Fibroblast of gingiva (primary cell): Measurements from ENCODE around the gene USP7.

ENCODE experiments used
- DNase-seq: peaks from one replicate; pipeline ENCODE4 v3.0.0-alpha.2; 2011; ENCODE audit warnings: low read depth

USP7 gene

DNA sequence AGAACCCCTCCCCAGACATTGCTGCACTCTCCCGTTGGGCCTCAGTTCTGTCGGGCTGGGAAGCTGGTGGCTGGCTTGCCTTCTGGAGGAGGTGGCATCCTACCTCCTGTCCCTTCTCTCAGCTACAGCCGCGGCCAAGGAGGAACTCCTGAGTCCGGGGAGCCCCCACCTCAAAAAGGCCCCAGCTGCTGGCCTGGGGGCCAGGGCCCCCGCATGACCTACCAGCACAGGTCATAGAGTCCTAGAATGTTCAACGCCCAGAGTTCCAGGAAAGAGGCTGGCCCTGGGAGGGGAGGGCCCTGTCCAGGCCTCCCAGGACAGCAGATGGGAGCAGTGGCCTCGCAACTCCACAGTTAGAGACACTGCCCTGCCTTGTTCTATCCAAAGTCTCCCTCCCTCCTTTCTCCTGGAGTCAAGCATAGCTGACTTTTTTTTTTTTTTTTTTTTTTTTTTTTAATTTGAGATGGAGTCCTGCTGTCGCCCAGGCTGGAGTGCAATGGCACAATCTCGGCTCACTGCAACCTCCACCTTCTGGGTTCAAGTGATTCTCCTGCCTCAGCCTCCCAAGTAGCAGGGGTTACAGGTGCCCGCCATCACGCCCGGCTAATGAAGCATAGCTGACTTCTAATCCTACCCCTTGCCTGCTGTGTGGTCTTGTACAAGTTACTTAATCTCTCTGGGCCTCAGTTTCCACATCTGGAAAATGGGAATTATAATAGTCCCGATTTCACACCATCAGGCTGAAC, 102.0 kb downstream of the USP7 start:
- DNase-seq = no peak

DNA sequence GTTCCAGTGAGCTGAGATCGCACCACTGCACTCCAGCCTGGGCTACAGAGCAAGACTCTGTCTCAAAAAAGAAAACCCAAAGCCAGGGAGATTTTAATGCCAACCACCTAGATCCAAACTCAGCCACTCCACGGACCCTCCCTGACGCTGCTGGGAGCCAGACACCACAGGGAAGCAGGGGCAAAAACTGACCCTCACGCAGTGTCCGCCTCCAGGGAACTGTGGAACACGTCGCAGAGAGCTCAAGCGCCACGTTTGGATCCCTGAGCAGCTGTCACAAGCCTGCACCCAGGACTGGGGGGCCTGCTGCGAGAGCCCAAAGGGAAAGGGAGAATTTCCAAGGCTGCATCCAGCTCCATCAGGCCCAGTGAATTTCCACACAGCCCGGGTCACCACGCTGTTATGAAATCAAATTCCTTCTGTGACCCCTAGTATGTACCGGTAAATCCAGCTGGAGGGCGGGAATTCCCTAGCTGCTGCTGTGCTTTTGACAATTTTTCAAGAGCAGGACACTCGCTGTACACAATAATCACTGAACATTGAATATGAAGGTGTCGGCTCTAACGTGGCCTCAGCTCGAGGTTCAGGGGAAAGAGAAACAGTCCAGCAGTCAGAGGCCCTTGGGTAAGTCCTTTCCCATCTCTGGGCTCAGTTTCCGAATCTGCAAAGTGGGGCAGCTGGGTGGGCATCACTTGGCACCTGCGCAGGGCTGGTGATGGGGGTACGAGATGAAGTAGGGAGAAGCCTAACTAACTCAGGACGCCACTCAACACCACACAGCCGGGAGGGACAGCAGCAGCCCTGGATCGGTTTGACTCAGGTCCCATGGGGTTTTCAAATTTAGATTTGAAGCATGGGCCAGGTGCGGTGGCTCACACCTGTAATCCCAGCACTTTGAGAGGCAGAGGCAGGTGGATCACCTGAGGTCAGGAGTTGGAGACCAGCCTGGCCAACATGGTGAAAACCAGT, 103.5 kb downstream of the USP7 start:
- peak; percentile 70 for DNase-seq

DNA sequence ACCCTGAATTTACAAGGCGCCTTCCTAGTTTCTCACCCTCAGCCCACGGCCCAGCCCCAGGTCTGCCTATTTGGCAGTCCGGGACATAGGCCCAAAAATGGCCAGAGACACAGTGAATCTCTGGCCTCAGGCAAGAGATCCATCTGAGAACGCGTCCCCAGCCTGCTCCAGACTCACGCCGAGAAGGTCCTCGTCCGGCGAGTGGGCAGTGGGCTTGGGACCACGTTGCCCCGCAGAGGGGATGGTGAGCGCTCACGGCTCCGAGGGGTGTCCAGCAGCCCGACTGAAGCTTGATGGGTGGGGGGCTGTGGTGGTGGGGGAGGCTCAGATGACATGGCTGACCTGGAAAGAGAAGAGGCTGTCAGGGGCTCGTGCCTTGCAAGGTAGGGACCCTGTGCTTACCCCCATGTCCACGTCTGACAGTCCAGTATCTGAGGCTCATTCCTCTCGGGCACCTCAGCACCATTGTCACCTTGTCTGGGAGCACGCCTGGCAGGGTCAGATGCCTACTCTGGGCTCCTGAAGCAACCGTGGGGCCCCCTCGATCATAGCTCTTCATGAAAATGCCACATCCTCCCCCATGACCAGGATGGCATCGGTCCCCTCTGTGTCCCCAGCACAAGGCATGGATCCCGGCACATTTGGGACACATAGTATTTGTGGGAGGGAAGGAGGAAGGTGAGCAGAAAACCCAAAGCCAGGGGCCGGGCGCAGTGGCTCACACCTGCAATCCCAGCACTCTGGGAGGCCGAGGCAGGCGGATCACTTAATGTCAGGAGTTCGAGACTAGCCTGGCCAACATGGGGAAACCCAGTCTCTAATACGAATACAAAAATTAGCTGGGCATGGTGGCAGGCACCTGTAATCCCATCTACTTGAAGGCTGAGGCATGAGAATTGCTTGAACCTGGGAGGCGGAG, 104.5 kb downstream of the USP7 start:
- no peak for DNase-seq

DNA sequence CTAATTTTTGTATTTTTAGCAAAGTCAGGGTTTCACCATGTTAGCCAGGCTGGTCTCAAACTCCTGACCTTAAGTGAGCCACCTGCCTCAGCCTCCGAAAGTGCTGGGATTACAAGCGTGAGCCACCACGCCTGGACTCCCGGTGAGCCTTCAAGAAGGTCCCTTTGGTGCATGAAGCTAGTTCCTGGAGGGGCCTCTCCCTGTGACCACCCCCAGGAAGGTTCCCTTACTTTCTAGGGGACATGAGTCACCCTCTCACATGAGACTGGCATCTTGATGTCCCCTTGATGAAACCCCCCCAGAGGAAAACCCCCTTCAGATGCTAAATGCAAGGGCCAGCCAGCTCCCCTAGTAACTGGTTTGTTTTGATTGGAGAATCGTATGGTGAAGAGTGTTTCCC, 107.7 kb downstream of the USP7 start:
- no peak for DNase-seq

DNA sequence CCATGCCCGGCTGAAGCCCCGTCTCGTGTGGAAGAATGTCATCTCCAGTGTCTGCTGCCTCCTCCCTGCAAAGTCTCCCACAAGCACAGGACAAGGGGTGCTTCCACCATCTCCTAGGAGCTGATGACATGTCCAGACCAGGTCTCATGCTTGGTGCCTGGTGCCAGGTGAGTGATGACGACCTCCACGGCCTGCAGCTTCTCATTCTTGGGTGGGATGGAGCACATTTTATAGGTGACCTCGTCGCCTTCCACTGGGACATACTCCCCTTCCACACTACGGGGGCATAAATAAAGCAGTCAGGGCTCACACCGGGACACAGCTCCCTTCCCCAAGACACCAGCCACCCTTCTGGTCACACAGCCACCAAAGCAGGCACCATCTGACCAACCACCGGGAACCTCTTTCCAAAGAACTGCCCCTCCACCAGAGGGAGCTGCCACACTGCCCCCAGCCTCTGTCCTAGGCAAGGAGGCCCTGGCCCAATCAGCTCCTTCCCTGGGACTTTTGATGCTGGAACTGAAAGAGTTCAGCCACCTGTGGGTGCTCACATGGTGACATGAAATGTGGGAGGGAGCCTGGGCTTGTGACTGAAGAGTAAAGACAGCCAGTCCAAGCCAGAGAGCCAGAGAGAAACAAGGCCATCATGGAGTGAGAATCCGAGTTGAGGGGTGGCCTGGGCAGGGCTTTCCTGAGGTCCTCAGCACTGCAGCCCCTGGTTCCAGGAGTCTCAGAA, 108.5 kb downstream of the USP7 start:
- DNase-seq = no peak

DNA sequence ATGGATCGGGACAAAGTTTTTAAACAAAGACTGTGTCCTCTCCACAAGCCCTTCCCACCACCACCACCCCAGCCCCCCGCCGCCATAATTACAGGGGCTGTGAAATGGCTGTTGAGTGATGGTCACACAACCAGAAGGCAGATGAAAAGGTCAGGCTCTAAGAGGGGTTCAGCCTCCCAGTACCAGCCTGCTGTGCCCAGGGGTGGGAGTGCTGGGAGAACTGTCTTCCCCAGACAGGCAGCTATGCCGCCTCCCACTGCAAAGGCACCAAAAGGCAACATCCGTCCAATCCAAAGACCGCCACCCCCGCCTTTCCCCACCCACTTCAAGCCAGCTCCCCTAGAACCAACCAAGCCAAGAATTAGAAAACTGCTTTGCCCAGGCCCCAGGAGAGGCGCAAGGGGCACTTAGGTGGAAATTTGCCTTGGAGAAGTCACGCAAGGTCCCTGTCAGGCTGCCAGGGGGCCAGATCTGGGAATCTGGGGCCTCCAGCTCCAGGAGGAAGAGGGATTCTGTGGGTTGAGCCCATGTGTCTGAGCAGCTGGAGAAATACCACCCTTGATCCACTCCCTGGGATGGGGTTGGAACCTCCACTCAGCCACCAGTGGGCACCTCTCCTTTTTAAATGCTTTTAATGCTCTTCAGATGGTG, 109.3 kb downstream of the USP7 start:
- no peak for DNase-seq

DNA sequence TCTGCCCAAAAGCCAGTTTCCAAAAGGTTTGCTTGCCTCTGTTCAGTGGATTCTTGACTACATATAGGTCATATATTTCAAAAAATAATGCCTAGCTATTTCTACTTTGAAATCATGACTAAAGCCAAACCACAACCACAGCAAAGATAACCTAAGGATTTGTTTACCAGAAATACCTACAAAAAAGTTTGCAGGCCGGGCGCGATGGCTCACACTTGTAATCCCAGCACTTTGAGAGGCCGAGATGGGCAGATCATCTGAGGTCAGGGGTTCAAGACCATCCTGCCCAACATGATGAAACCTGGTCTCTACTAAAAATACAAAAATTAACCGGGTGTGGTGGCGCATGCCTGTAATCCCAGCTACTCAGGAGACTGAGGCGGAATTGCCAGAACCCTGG, 110.1 kb downstream of the USP7 start:
- DNase-seq = no peak

DNA sequence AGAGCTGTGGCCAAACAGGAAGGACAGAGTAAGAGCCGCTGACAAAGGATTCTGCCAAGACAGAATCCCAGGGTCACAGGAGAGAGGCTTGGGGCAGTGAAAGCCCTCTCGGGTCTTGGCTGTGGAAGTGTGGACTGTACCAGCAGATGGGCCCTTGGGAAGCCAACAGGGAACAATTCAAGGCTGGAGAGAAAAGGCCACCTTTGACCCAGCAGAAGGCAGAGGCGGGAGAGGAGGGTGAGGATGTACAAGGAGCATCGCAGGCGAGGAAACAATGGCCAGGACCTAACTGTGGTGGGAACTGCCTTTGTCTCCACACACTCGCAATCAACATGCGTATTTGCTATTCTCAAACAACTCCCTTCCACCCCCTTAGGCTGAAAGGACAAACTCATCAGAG, 110.6 kb downstream of the USP7 start:
- no peak for DNase-seq

DNA sequence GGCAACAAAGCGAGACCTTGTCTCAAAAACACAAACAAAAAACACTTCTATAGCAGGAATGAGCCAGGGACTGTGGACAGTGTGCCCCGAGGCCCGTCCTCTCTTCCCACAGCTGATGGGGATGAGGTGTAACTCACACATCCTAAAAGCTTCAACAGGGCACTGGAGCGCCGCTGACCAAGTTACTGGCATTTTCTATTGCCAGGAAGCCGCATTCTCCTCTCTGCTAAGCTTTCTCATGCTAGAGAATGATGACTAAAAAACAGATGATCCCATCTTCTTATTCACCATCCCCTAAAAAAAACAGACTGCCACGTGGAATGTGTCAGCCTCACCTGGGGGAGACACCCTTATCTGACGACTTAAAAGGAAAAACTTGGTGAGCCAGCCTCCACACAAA, 111.2 kb downstream of the USP7 start:
- DNase-seq = no peak

DNA sequence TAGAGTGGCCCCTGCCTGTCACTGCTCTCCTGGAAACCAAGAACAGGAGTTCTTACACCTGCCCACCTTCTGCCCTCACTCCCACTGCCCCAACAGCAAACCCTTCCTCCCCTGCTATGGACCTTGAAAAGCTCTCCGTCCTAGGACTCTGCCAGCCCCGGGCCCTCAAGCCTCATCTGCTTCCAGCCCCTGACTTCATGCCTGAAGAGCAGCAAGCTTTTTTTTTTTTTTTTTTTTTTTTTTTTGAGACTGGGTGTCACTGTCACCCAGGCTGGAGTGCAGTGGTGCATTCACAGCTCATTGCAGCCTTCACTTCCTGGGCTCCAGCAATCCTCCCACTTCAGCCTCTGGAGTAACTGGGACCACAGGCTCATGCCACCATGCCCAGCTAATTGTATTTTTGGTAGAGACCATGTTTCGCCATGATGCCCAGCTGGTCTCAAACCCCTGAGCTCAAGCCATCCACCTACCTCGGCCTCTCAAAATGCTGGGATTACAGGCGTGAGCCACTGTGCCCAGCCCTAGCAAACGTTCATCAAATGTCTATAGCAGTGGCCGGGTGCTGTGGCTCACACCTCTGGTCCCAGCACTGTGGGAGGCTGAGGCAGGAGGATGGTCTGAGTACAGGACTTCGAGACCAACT, 111.8 kb downstream of the USP7 start:
- DNase-seq = no peak

DNA sequence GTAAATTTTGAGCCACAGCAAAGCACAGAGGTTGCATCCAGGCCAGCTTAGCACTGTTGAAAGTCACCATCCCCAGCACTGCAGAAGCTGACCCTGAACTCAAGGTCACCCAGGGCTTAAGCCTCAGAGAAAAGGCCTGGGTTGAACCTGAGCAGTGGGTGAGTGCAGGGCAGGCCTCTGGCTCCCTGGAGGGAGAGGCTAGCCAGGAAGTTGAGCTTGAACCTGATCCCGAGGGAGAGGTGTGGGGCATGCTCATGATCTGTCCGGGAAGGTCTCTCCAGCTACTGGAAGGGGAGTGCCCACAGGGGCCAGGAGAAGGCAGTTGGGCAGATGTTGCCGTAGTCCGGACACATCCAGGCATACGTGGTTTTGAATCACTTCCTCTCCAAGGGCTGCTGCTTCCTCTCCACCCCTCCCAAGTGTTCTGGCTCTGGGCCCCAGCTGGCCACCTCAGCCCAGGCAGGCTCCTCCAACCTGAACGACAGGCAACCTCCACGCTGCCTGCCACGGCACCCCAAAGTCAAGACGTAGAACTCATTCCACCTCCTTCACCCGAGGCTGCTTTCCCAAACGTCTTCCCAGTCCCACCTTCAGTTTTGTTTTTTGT, 113.3 kb downstream of the USP7 start:
- DNase-seq = peak; percentile 69

DNA sequence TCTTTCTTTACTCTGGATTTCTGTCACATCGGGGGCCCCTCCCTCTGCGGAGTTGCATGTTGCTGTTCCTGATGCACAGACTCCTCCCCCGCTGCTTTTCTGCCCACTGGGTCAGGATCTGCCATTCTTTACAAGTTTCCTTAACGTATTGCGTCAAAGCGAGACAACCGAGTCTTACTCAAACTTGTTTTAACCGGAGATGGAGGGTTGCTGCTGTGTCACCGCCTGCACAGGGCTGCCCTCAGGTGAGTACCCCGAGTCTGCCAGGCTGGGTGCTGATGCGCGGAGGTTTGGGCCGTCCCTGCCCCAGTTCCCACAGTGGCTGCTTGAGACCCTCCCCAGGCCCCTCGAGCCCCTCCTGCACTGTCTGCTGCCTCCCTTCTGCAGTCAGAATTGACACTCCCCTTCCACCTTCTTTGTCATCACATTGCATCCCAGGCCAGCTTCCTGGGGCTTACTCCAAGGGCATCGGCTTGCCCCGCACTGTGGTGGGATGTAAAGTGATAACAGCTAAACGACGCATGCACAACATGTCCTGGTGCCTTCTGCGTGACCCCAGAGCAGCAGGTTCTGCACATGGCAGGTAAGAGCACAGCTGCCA, 114.2 kb downstream of the USP7 start:
- DNase-seq = no peak

DNA sequence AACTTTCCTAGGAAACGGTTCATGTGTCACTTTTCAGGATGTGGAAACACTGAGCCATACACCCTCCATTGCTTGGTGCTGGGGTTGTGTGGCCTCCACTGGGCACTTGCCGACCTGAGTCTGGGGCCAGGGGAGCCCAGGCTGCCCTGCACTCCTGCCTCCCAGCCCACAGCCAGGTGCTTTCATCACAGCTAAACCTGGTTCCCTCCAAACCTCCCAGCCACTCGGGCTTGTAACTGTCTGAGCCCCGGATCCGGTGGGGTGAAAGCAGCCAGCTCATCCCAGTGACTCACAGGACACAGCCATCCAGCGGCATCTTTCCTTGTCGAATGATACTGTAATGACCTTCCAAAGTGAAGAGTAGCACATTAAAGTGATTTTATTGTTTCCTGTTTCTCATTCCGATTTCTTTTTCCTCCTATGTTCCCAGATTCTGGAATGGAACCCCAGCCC, 114.7 kb downstream of the USP7 start:
- DNase-seq = peak; percentile 30

DNA sequence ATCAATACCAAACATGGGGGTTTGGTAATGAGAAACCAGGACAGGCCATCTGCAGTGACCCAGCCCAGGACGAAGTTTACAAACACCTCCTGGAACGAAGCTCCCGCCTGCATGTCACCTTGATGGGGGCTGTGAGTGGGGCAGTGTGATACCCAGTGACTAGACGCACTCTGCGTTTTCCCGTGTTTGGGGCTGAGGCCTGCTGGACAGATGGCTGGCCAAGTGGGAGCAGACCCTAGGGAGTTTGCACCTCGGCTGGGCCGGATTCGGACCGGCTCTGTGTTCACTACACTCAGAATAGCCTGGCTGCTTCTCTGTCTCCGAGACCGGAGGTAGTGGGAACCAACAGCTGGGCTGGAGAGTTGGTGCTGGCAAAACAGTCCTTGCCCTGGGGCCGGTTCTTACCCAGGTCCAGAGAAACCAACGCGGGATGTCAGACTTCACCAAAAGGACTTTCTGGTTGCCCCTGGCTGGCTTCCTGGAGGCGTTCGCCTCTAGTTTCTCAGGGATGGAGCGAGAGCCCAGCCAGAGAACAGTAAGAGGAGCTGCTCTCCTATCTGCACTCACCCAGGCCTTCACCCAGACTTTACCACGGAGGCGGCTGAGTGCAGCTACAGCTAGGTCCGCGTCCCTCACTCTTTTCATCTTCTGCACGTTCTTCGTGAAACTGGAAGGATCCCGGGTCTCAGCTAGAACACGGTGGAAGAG, 115.3 kb downstream of the USP7 start:
- no peak for DNase-seq

DNA sequence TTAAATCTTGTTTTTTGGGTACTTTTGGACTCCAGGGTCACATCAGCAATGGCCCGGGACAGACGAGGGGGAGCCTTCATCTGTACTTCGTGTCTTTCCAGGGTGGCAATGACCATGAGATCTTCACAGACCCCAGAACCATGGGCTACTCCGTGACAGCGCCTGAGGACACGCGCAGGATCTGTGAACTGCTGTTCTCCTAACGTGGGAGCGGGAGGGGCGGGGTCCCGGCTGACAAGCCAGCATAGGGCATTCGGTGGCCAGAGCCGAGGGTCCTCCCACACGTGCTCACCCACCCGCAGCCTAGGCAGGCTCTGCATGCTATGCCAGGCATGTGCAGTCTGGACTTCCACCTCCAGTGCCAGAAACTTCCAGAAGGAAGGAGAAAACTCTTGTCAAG, 116.1 kb downstream of the USP7 start:
- DNase-seq = no peak

DNA sequence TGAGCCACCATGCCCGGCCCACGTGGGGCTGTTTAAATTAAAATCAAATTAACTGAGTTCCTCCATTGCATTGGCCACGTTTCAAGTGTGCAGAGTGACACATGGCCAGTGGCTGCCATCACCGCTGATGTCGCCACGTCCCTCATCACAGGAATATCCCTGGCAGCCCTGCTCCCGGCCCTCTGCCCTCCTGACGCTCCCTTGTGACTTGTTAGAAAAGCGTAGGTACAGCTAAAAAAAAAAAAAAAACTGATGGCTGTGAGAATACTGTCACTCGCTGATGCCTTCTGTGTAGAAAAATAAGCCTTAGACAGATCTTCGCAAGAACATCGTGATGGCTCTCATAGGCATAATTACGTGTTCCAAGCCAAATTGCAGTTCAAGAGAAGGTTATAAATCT, 116.6 kb downstream of the USP7 start:
- DNase-seq = no peak

DNA sequence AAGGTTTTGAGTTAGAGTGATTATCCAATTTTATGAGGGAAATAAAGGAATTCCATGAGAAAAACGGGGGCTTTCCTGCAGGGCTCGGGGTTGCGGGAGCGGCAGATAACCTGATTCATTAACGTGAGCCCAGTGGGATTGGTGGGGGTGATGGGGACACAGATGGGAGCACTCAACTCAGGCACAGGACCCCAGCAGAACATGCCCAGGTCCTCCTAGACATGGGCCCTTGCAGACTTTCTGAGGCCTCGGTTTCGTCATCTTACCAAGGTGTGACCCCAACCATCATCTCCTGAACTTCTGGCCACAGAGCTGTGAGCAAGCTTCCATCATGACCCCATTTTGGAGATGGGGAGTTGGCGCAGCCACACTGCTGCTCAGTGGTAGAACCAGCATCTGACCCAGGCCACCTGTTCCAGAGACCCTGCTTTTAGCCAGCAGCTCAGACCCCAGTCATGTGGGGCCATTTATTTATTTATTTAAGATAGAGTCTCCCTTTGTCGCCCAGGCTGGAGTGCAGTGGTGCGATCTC, 117.2 kb downstream of the USP7 start:
- no peak for DNase-seq

DNA sequence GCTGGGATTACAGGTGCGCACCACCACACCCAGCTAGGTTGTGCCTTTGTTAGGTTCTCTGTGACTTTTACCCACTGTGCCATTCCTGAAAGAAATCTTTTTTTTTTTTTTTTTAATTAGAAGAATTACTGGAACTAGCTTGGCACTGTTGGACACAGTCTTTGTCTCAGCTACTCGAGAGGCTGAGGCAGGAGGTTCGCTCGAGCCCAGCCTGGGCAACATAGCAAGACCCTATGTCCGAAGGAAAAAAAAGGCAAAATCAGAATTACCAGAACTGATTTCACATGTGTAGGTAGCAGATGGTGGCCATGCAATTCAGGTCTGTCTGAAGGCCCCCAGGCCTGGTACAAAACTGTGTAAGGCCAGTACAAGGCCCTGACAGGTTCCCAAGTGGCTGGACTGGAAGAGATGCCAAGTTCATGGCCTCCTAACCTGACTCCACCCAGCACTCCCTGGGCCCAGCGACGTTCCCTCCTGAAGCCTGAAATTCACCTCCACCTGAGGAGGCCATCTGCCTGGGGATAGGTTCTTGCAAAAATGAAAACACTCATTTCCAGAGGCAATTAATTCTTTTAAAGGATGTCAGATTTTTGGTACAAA, 117.9 kb downstream of the USP7 start:
- no peak for DNase-seq
